Right lobe of liver (tissue), 4 donors: Measurements from ENCODE around the gene POLR2L.

Experiments
- CTCF ChIP-seq, 4 donors: fragments of 200-600 bp in 3 of 4; fragments of 450-650 bp in 1 of 4; IDR thresholded peaks; one replicate each; pipeline versions ENCODE4 v1.5.1 to v1.8.0; 2016 to 2022; ENCODE audit warnings: antibody characterized with exemption in 4 of 4, mild to moderate bottlenecking in 2 of 4
- POLR2A ChIP-seq: fragments of 450-650 bp; IDR thresholded peaks from one replicate; pipeline ENCODE4 v1.6.1; 2017; ENCODE audit warnings: antibody characterized with exemption, mild to moderate bottlenecking
- donor health status: DM: no; HTN: no; CAD: no.
- donor health status: DM: no; HTN: no; CAD: no.
- donor health status: DM: no; HTN: yes; CAD: no.

DNA sequence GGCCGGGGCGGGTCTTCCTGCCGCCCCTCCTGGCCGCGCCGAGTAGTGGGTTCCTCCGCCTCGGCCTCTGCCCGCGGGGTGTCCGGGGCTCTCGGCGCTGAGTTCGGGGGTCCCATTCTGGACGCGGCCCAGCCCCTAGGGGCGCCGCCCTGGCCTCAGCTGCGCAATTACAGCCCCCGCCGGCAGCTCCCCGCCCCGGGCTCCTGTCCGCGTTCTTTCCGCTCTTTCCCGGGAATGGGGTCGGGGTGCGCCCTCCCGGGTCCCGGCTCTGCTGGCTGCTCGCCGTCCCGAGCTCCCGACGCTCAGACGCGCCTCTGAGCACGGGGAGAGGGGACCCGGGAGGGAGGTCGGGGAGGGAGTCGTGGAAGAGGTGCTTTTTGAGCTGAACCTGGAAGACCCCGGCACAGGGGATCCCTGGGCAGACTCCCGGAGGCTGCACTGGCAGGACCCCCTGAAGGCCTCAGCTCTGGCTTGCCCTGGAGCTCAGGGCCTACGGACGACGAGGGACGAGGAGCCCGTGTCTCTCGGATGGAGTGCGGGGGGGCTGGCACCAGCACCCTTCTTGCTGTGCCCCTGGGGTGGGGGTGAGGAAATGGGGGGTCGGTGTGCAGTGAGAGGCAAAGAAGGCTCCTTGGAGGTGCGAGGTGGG, 881 bp upstream of the POLR2L start:
- TF ChIP-seq CTCF (IDR thresholded peaks at IDR 0.05) (no peak), POLR2A (no peak)
